SIG-M5 treated with dmso at 0.1 percent for 504 hours (cell line): ENCODE measurements around the gene BCAS3.

Source experiments
- DNase-seq: peaks from one replicate; lab custom pipeline; 2025; ENCODE audit not compliant: unreplicated experiment; lab: John Stamatoyannopoulos, UW

BCAS3 gene

GRCh38 chr17:61371606-61372005, 694.0 kb downstream of the BCAS3 start:
- no peak for DNase-seq

- DNase-seq: no peak
Measured at GRCh38 chr17:61372436-61372835, 694.8 kb downstream of the BCAS3 start.

DNA sequence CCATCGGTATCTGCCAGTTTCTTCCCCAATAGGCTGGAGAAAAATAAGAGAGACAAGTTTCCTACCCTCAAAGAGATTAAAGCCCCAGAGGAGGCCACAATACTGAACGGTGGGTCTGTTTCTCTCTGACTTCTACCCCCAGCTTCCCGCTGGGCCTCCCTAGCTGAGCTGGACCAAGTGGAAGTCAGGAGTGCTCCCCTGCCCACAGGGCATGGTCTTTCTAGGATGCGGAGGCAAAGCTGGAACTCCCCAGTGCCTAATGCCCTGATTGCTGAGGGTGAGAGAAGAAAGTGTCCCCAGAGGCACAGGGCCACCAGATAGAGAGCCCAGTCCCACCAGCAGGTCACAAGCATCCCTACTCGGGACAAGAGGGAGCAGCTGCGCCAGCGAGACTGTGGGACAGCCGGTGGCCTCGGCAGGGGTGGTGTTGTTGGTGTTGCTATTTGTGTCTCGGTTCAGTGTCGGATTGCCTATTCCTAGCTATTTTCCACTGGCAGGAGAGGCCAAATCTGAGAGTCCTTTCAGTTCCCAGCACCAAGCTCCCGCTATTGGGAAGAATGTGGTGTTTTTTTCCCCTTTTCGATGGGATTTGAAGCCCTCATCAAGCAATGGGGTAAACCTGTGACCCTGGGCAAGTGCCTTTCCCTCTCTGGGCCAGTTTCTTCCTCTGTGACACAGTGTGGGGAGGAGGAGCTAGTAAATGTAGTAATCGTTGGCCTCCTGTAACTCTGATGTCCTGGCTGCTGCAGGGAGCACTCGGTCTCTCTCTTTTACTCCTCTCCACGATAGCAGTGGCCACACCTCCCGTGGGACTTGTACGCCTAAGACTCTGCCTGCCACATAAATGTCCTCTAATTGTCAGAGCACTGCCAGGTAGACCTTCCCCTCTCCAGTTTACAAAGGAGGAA, 699.5 kb downstream of the BCAS3 start:
- DNase-seq: no peak

- DNase-seq: no peak
Measured at GRCh38 chr17:61378658-61379456, 701.2 kb downstream of the BCAS3 start.

- DNase-seq: no peak
Measured at GRCh38 chr17:61379457-61380216, 702.0 kb downstream of the BCAS3 start.

DNA sequence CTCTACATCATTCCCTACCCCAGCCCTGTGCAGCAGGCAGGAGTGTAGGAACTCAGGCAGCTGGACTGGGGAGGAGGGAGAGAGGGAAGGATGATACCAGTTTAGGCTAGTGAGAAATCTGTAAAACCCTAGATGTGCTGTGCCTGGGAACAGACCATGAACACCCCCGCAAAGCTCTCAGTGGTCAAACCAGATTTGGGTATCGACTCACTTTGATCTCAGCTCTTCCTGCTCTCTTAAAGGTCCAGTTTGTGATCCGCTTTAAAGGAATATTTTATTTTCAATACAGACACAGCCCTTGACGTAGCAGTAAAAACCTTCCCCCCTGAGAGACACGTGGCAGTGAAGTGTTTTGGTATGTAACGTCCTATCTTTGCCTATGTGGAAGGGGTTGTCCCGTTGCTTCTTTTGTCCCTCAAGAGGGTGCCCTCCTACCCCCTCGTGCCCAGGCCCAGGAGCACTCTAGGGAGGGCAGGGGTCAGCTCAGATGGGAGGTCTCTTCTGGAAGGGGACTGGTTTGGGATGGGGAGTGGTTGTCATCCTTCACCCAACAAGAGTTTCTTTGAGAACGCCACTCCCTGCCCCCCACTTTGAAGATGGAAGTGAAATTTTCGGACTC, 702.7 kb downstream of the BCAS3 start:
- no peak for DNase-seq

DNA sequence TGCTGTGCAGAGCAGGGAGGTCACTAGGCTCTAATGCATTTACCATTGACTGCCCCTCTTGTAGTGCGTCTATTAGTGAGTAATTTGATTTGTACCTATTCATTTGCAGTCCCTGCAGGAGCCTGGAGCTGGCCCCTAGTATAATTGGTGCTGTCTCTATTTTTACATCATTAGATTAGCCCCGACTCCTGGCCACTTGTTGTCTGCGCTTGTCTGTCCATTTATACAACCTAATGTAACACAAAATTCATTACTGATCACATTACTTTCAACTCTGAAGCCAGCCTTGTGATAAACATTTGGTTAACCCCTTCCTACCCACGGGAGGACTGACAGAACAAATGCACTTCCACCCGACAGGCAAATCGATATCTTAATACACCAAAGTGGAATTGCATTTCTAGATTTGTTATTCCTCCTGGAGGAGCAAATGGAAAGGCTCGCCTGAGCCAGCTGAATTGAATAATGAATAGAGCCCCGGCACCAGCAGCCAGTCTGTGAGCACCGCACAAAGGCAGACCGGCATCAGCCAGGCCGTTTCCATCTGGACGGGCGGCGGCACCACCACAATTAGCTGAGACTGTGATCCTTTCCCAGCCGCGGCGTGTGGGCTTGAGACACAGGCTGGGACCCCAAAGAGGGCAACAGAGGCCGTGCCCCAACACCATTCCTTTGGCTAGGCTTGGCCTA, 703.3 kb downstream of the BCAS3 start:
- DNase-seq: no peak

- DNase-seq: no peak
Measured at GRCh38 chr17:61381537-61381936, 703.9 kb downstream of the BCAS3 start.

DNA sequence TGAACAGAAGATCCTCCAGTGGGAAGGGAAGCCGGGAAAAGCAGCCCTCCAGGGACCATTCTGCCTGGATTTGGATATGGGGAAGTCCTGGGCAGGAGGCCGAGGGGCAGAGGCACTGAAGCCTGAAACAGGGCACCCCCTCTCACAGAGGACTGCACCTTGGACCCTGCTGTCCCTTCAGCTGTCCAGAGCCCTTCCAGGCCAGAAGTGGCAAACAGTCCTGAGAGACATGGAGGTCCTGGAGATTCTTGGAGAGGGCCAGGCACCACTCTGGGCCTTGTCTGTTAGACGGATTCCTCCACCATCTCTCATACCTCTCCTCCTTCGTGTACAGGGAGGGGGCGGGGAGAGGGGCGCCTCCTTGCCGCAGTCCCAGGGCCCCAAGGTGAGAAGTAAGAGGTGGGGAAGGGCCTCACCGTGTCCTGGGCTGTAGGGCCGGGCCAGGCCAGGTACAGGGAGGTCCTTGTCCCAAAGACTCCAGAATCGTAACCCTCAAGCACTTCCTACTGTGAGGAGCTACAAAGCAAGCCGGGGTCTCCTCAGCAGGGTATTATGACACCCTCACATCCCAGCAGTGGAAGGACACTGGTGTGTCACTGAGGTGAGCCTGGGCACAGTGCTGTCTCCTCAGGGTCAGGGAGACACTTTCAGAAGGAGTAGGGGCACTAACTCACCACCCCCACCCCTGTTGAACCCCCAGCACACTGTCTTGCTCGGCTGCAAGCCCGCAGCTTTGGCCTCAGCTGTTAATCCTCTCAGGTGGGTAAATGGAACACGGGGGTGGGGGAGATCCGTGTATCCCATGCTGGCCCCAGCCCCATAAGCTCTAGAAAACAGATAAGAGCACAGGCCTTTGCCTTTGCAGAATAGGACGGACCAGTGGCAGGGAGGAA, 705.4 kb downstream of the BCAS3 start:
- DNase-seq: no peak

DNA sequence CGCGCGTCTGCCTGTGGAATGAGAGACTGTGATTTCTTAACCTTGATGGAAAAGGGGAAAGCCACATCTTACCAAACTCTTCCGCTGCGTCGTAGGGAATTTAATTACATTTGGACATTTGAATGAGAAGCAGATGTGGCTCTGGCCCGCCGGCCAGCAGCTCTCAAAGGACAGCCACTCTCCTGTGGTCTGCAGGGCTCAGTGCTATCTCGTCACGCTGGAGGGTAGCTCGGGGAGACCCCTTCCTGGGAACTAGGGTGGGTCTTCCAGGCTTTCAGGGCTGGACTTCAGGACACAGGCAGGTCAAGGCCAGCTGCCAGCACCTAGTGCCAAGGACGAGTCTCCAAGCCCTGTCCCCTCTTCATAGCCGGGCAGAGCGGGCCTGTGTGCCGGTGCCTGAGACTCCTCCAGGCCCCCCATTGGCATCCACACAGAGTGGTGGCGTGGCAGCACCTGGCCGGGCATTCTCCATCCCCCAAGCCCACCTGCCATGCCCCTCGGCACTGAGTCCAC, 706.1 kb downstream of the BCAS3 start:
- no peak for DNase-seq

DNA sequence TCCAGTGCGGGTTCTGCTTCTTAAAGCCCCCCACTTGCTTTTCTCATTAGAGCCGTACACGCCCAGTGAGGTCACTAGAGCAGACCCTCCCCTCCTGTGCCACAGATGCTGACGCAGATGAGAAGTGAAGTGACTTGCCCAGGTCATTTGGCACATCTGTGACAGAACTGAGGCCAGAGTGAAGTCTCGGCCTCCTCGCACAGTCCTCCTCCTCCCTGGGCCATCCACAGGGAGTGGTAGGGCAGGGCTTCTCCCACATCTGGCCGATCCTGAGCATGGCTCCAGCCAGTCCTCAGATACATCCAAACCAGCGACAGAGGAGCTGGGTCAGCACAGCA, 706.7 kb downstream of the BCAS3 start:
- DNase-seq: no peak

- DNase-seq: no peak
Measured at GRCh38 chr17:61384692-61385576, 707.3 kb downstream of the BCAS3 start.

DNA sequence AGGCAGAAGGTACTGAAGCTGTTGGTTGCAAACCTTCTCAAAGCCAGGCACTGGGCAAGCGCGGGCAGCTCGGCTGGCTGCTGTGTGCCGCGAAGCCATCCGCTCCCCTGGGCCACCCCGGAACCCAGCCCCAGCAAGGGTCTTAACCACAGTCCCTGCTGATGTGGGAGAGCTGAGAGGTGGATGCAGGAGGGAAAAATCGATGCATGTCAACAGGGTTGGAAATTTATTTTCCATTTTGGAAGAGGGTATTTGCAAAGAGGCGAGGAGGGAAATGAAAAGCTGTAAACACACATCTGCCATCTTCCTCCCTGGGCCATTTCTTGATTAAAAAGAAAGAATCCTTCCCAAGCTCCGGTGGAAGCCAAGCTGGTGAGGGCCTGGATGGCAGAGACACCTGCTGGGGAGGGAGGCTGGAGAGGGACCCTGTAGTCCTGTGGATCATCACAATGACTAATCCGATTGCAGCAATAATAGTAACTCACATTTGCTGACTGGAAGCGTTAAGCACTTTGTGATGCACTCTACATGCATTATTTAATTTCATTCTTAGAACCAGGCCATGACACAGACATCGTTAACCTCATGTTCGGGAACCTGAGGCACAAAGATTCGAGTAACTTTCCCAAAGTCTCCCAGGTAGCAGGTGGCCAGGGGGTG, 708.1 kb downstream of the BCAS3 start:
- no peak for DNase-seq

GRCh38 chr17:61386251-61386650, 708.6 kb downstream of the BCAS3 start:
- DNase-seq: no peak

GRCh38 chr17:61387011-61387410, 709.4 kb downstream of the BCAS3 start:
- DNase-seq: no peak

- DNase-seq: no peak
Measured at GRCh38 chr17:61387511-61388305, 710.1 kb downstream of the BCAS3 start.
